OCI-LY1 (cell line): ENCODE results near the gene PTPRN2.

ENCODE experiments used
- EZH2 ChIP-seq: fragments of 200-600 bp; sonication (generic), shearing (Covaris generic); IDR thresholded peaks from 2 replicates; pipeline ENCODE4 v1.8.0; 2017; ENCODE audit warnings: borderline replicate concordance, mixed run types, mild to moderate bottlenecking, antibody characterized with exemption, low read length, moderate library complexity, mixed read lengths
- TF ChIP-seq, protein P1 (sequence below): fragments of 200-600 bp; sonication (generic), shearing (Covaris generic); IDR thresholded peaks from 2 replicates; pipeline ENCODE4 v1.5.1; 2017; ENCODE audit warnings: mild to moderate bottlenecking, antibody characterized with exemption, low read length, moderate library complexity, mixed read lengths

DNA sequence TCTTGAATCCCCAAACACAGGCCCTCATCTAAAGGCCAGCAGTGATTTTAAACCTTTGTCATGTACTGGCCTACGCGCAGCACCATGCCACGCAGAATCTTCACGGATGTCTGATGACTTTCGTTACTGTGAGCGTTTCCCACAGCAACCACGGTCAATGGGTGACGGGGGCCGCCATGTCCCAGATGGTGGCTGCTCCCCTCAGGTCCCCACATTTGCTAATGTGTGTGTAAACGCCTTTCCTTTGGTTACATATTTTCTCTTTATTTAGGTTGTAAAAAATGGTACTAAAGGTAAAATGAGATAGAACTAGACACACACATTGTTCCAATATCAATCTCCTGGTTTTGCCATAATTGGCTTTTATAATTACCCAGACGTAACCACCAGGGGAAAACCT is 699.0 kb downstream of the PTPRN2 start:
- TF ChIP-seq, protein P1, sequence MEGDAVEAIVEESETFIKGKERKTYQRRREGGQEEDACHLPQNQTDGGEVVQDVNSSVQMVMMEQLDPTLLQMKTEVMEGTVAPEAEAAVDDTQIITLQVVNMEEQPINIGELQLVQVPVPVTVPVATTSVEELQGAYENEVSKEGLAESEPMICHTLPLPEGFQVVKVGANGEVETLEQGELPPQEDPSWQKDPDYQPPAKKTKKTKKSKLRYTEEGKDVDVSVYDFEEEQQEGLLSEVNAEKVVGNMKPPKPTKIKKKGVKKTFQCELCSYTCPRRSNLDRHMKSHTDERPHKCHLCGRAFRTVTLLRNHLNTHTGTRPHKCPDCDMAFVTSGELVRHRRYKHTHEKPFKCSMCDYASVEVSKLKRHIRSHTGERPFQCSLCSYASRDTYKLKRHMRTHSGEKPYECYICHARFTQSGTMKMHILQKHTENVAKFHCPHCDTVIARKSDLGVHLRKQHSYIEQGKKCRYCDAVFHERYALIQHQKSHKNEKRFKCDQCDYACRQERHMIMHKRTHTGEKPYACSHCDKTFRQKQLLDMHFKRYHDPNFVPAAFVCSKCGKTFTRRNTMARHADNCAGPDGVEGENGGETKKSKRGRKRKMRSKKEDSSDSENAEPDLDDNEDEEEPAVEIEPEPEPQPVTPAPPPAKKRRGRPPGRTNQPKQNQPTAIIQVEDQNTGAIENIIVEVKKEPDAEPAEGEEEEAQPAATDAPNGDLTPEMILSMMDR: no peak
- no peak for TF ChIP-seq EZH2
